ENCODE measurements around the gene PSMD10. TPM values are rescaled to one million over a fixed set of nuclear protein-coding genes. Genes with fewer than 3 reads are reported as not detected.
A peak's percentile ranks its signal among the peaks of the same experiment; 100 is the strongest.

PSMD10 gene
- polyA plus RNA-seq, 2 of the 4 experiments (the other 2 are of a cell fraction) = 109 to 163 TPM

- CTCF ChIA-PET = no interaction called here
- H3K4me2 ChIP-seq = no peak overlapping the region
- TF ChIP-seq RFX5 (IDR thresholded peaks at IDR 0.05) (no peak), MAX (IDR thresholded peaks at IDR 0.05) (no peak), POLR2AphosphoS2 (conservative IDR thresholded peaks at IDR 0.05; ENCODE audit: low read length) (no peak), RCOR1 (IDR thresholded peaks at IDR 0.05; ENCODE audit: low read depth, low read length) (no peak), ZC3H11A (IDR thresholded peaks at IDR 0.05) (no peak), HMGXB4 (CRISPR knock-in tag; IDR thresholded peaks at IDR 0.05; ENCODE audit: borderline replicate concordance) (no peak), CHD4 (IDR thresholded peaks at IDR 0.05; ENCODE audit: borderline replicate concordance) (no peak), E2F6 (IDR thresholded peaks at IDR 0.05; ENCODE audit: borderline replicate concordance, low read depth) (no peak), MAFK (IDR thresholded peaks at IDR 0.05; ENCODE audit: partially characterized antibody) (no peak), CTCF (IDR thresholded peaks at IDR 0.05) (no peak), GATA3 (IDR thresholded peaks at IDR 0.05; ENCODE audit: borderline replicate concordance) (no peak), NFE2L2 (conservative IDR thresholded peaks at IDR 0.05; ENCODE audit: low read length) (no peak), SREBF2 (IDR thresholded peaks at IDR 0.05) (no peak), ZSCAN20 (CRISPR knock-in tag; IDR thresholded peaks at IDR 0.05) (no peak), MAZ (IDR thresholded peaks at IDR 0.05; ENCODE audit: borderline replicate concordance, low read depth, low read length) (no peak)
- DNase-seq (ENCODE audit: low read depth in 1 of 2, low spot score in 1 of 2) (no peak), FAIRE-seq (peak; percentile 46), ATAC-seq (no peak)
- H3K4me1 ChIP-seq = no peaks in the 10 kb centered on the region
- no peak overlapping the region for H3K4me3 ChIP-seq
- 85% methylated on average over 4 of the region's 4 CpGs for WGBS (ENCODE audit: missing lambda C conversion rate)
- POLR2A ChIA-PET = no interaction called here
- H3K9me3 ChIP-seq = no peaks in the 10 kb centered on the region
- H3K27ac ChIP-seq = no peak overlapping the region
Observed at GRCh38 chrX:108127152-108127551, 35.8 kb upstream of the PSMD10 start.

- Histone ChIP-seq H3K4me1 (no peaks in the 10 kb centered on the region), H3K4me3 (no peak overlapping the region), H3K4me2 (no peak overlapping the region), H3K27ac (no peak overlapping the region), H3K9me3 (no peaks in the 10 kb centered on the region)
- DNase-seq (ENCODE audit: low read depth in 1 of 2, low spot score in 1 of 2) (no peak), ATAC-seq (no peak), FAIRE-seq (no peak)
- ChIA-PET POLR2A (no interaction called here), CTCF (no interaction called here)
- TF ChIP-seq E2F6 (IDR thresholded peaks at IDR 0.05; ENCODE audit: borderline replicate concordance, low read depth) (no peak), PBX3 (IDR thresholded peaks at IDR 0.05) (no peak)
- WGBS (ENCODE audit: missing lambda C conversion rate) = 82% methylated on average over 2 of the region's 2 CpGs
Observed at GRCh38 chrX:108126661-108127060, 35.3 kb upstream of the PSMD10 start.

- no peaks in the 10 kb centered on the region for H3K9me3 ChIP-seq
- no peak for FAIRE-seq
- no peak for TF ChIP-seq EHF (CRISPR knock-in tag; IDR thresholded peaks at IDR 0.05)
- no peak for TF ChIP-seq ZSCAN20 (CRISPR knock-in tag; IDR thresholded peaks at IDR 0.05)
- no peak for TF ChIP-seq HOXB5 (CRISPR knock-in tag; IDR thresholded peaks at IDR 0.05)
- no peak for TF ChIP-seq USF2 (IDR thresholded peaks at IDR 0.05)
- TF ChIP-seq RCOR1 (IDR thresholded peaks at IDR 0.05; ENCODE audit: low read depth, low read length) = no peak
- no peak for TF ChIP-seq RNF2 (IDR thresholded peaks at IDR 0.05; ENCODE audit: borderline replicate concordance, low read depth)
- TF ChIP-seq EHMT2 (IDR thresholded peaks at IDR 0.05; ENCODE audit: low read depth) = no peak
- TF ChIP-seq BHLHE40 (IDR thresholded peaks at IDR 0.05; ENCODE audit: low read depth, low read length) = no peak
- TF ChIP-seq TP53 (CRISPR knock-in tag; IDR thresholded peaks at IDR 0.05) = no peak
- WGBS (ENCODE audit: missing lambda C conversion rate) = 71% methylated on average over 3 of the region's 3 CpGs
- ATAC-seq = no peak
- POLR2A ChIA-PET = no interaction called here
- no peak overlapping the region for H3K4me3 ChIP-seq
- no peak overlapping the region for H3K4me2 ChIP-seq
- no peak for DNase-seq (ENCODE audit: low read depth in 1 of 2, low spot score in 1 of 2)
- H3K4me1 ChIP-seq = no peaks in the 10 kb centered on the region
- CTCF ChIA-PET = no interaction called here
- H3K27ac ChIP-seq = no peak overlapping the region; a peak in 1 of 6 replicates
Observed at GRCh38 chrX:108123591-108124366, 32.4 kb upstream of the PSMD10 start.

Data from A549 (cell line).